Glutamatergic neuron (in vitro differentiated cells): ENCODE results near the gene IFT27. TPM values are rescaled to one million over a fixed set of nuclear protein-coding genes. Genes with fewer than 3 reads are reported as not detected.

ENCODE experiments used
- DNase-seq: peaks from one replicate; pipeline ENCODE4 v3.0.0; 2022
- H3K27ac Mint-ChIP-seq: one replicate; pipeline ENCODE4 v1.8.0; 2020; ENCODE audit warnings: mild to moderate bottlenecking, mixed read lengths, inconsistent platforms; ENCODE audit not compliant: unreplicated experiment
- H3K27me3 Mint-ChIP-seq: one replicate; pipeline ENCODE4 v1.8.0; 2020; ENCODE audit warnings: mild to moderate bottlenecking, moderate library complexity, mixed read lengths, inconsistent platforms; ENCODE audit not compliant: unreplicated experiment
- H3K36me3 Mint-ChIP-seq: one replicate; pipeline ENCODE4 v1.8.0; 2020; ENCODE audit warnings: mild to moderate bottlenecking, mixed read lengths, inconsistent platforms; ENCODE audit not compliant: unreplicated experiment
- H3K4me1 Mint-ChIP-seq: one replicate; pipeline ENCODE4 v1.8.0; 2020; ENCODE audit warnings: mild to moderate bottlenecking, low read depth, mixed read lengths, inconsistent platforms; ENCODE audit not compliant: unreplicated experiment
- H3K4me3 Mint-ChIP-seq: one replicate; pipeline ENCODE4 v1.8.0; 2020; ENCODE audit warnings: mild to moderate bottlenecking, mixed read lengths, inconsistent platforms; ENCODE audit not compliant: unreplicated experiment
- H3K9me3 Mint-ChIP-seq: one replicate; pipeline ENCODE4 v1.8.0; 2020; ENCODE audit warnings: mild to moderate bottlenecking, moderate library complexity, mixed read lengths, inconsistent platforms; ENCODE audit not compliant: unreplicated experiment
- CTCF ChIP-seq: fragments of 200-600 bp; sonication (generic); IDR thresholded peaks from one replicate; pipeline ENCODE4 v1.5.0; 2021; ENCODE audit not compliant: partially characterized antibody, unreplicated experiment
- long read RNA-seq: library from polyadenylated mRNA; unstranded; transcript quantifications from one replicate; pipeline ENCODE4 v2.0.0, GENCODE V29; 2020; ENCODE audit not compliant: unreplicated experiment
- total RNA-seq: library from RNA; stranded (reverse); fragmentation: NEBNext Ultra II Directional; extraction: Animal tissue kit (Norgen Biotek cat#: 25700); gene quantifications from one replicate; pipeline ENCODE4 v1.2.1, GENCODE V29; 2021; ENCODE audit not compliant: unreplicated experiment

The IFT27 gene
- 54.2 TPM for total RNA-seq
- long read RNA-seq, transcript IFT27-205 (7 exons, 1,095 nt), result major isoform, 26 of 29 reads
- long read RNA-seq, partial matches to known transcripts, result 1 of 29 reads
- long read RNA-seq, other reads (novel, unspliced or antisense), result 2 of 29 reads

GRCh38 chr22:36775964-36776669, at the start of gene IFT27:
IFT27 (minus strand) TSS chr22:36776119; CDS start chr22:36775707, 412 bp downstream.
- Mint-ChIP-seq H3K27ac (peak within 1 kb of the TSS; percentile 76), H3K27me3 (peaks cover 6% of the 10 kb centered on the region), H3K36me3 (no peaks in the 10 kb centered on the region), H3K4me3 (peak within 1 kb of the TSS; percentile 88), H3K4me1 (peaks cover 15% of the 10 kb centered on the region), H3K9me3 (peaks cover 4% of the 10 kb centered on the region)
- peak; percentile 93 for DNase-seq
- no peak for TF ChIP-seq CTCF

GRCh38 chr22:36824655-36825054, 48.7 kb upstream of the IFT27 start:
- H3K27me3 Mint-ChIP-seq, result peaks cover 7% of the 10 kb centered on the region
- no peak for TF ChIP-seq CTCF
- no peaks in the 10 kb centered on the region for H3K36me3 Mint-ChIP-seq
- no peak for DNase-seq
- H3K4me1 Mint-ChIP-seq, result no peaks in the 10 kb centered on the region
- no peak overlapping the region for H3K4me3 Mint-ChIP-seq
- no peak overlapping the region for H3K27ac Mint-ChIP-seq
- H3K9me3 Mint-ChIP-seq, result peaks cover 5% of the 10 kb centered on the region

GRCh38 chr22:36823186-36823839, 47.4 kb upstream of the IFT27 start:
- Mint-ChIP-seq H3K36me3 (no peaks in the 10 kb centered on the region), H3K27me3 (peaks cover 7% of the 10 kb centered on the region), H3K4me3 (no peak overlapping the region), H3K27ac (no peak overlapping the region), H3K4me1 (peaks cover 2% of the 10 kb centered on the region), H3K9me3 (peaks cover 5% of the 10 kb centered on the region)
- DNase-seq, result no peak
- no peak for TF ChIP-seq CTCF

GRCh38 chr22:36822581-36822980, 46.7 kb upstream of the IFT27 start:
- DNase-seq, result no peak
- Mint-ChIP-seq H3K36me3 (no peaks in the 10 kb centered on the region), H3K27ac (no peak overlapping the region), H3K4me1 (peaks cover 2% of the 10 kb centered on the region), H3K4me3 (no peak overlapping the region), H3K9me3 (peaks cover 8% of the 10 kb centered on the region), H3K27me3 (peaks cover 7% of the 10 kb centered on the region)
- TF ChIP-seq CTCF, result no peak

GRCh38 chr22:36819112-36819511, 43.2 kb upstream of the IFT27 start:
- no peak for DNase-seq
- no peaks in the 10 kb centered on the region for H3K36me3 Mint-ChIP-seq
- H3K4me1 Mint-ChIP-seq, result peaks cover 3% of the 10 kb centered on the region
- H3K27ac Mint-ChIP-seq, result no peak overlapping the region
- H3K27me3 Mint-ChIP-seq, result peaks cover 5% of the 10 kb centered on the region
- TF ChIP-seq CTCF, result no peak
- H3K9me3 Mint-ChIP-seq, result peaks cover 9% of the 10 kb centered on the region
- H3K4me3 Mint-ChIP-seq, result no peak overlapping the region
